ENCODE data around the gene EPS8L2.
A peak's percentile ranks its signal among the peaks of the same experiment; 100 is the strongest.

The EPS8L2 gene

GRCh38 chr11:769887-770641, 64.0 kb downstream of the EPS8L2 start:
- H3K4me3 ChIP-seq (ENCODE audit: low read depth, low read length) = no peak overlapping the region
- DNase-seq (ENCODE audit: low read depth) = no peak

- no peak overlapping the region for H3K4me3 ChIP-seq (ENCODE audit: low read depth, low read length)
- no peak for DNase-seq (ENCODE audit: low read depth)
These were observed 64.9 kb downstream of the EPS8L2 start for GRCh38 chr11:770642-771616.

- DNase-seq (ENCODE audit: low read depth) = no peak
- H3K4me3 ChIP-seq (ENCODE audit: low read depth, low read length) = no peak overlapping the region
These were observed 65.7 kb downstream of the EPS8L2 start for GRCh38 chr11:771617-772204.

GRCh38 chr11:772429-773390, 66.7 kb downstream of the EPS8L2 start:
- H3K4me3 ChIP-seq (ENCODE audit: low read depth, low read length) = no peak overlapping the region
- DNase-seq (ENCODE audit: low read depth) = no peak

- no peak overlapping the region for H3K4me3 ChIP-seq (ENCODE audit: low read depth, low read length)
- no peak for DNase-seq (ENCODE audit: low read depth)
These were observed 67.4 kb downstream of the EPS8L2 start for GRCh38 chr11:773425-773824.

GRCh38 chr11:773830-774229, 67.8 kb downstream of the EPS8L2 start:
- DNase-seq (ENCODE audit: low read depth) = no peak
- no peak overlapping the region for H3K4me3 ChIP-seq (ENCODE audit: low read depth, low read length)

GRCh38 chr11:774873-775592, 69.0 kb downstream of the EPS8L2 start:
- no peak overlapping the region for H3K4me3 ChIP-seq (ENCODE audit: low read depth, low read length)
- DNase-seq (ENCODE audit: low read depth) = no peak

- no peak for DNase-seq (ENCODE audit: low read depth)
- peak overlapping the region; percentile 92 for H3K4me3 ChIP-seq (ENCODE audit: low read depth, low read length)
These were observed 70.2 kb downstream of the EPS8L2 start for GRCh38 chr11:776263-776560.

- DNase-seq (ENCODE audit: low read depth) = no peak
- peak overlapping the region; percentile 92 for H3K4me3 ChIP-seq (ENCODE audit: low read depth, low read length)
These were observed 70.7 kb downstream of the EPS8L2 start for GRCh38 chr11:776561-777287.
